ENCODE data around the gene MYH9. TPM values are rescaled to one million over a fixed set of nuclear protein-coding genes. Genes with fewer than 3 reads are reported as not detected.

Gene MYH9
- total and polyA plus RNA-seq, 4 donors: 32.3 to 150 (median 98.7) TPM

GRCh38 chr22:36293606-36294292 is 94.0 kb downstream of the MYH9 start:
- Histone ChIP-seq H3K36me3 (ENCODE audit: control insufficient read depth in 4 of 4, insufficient read depth in 3 of 4, low read depth in 1 of 4, low read length in 3 of 4) (peaks cover 44 to 82% (median 73%) of the 10 kb centered on the region in 4 donors), H3K9ac (ENCODE audit: low read depth in 1 of 2, low read length in 2 of 2) (no peak overlapping the region), H3K4me3 (ENCODE audit: low read depth in 1 of 3, low read length in 3 of 3) (no peak overlapping the region), H3K27ac (ENCODE audit: low read depth in 1 of 2, low read length in 2 of 2) (no peak overlapping the region), H3K4me1 (ENCODE audit: control insufficient read depth in 4 of 4, insufficient read depth in 4 of 4, low read length in 3 of 4) (peaks cover 0 to 8% (median 5%) of the 10 kb centered on the region in 4 donors), H3K27me3 (ENCODE audit: control insufficient read depth in 4 of 4, insufficient read depth in 4 of 4, low read length in 3 of 4) (no peaks in the 10 kb centered on the region), H3K9me3 (ENCODE audit: control insufficient read depth in 4 of 4, low read length in 3 of 4) (no peaks in the 10 kb centered on the region)
- WGBS: 92% methylated on average over 26 of the region's 26 CpGs
- DNase-seq (ENCODE audit: low spot score): no peak
- TF ChIP-seq FOXA1 (IDR thresholded peaks at IDR 0.05): no peak
- TF ChIP-seq GABPA (IDR thresholded peaks at IDR 0.05 in 1 of 2, conservative IDR thresholded peaks at IDR 0.05 in 1 of 2): no peak
- no peak for TF ChIP-seq ATF3 (IDR thresholded peaks at IDR 0.05)
- TF ChIP-seq SP1 (IDR thresholded peaks at IDR 0.05): no peak
- no peak for TF ChIP-seq EGR1 (IDR thresholded peaks at IDR 0.05; ENCODE audit: low read depth in 2 of 2)

GRCh38 chr22:36292823-36293530 is 94.8 kb downstream of the MYH9 start:
- 96% methylated on average over 17 of the region's 17 CpGs for WGBS
- TF ChIP-seq REST (IDR thresholded peaks at IDR 0.05) (no peak), SP1 (IDR thresholded peaks at IDR 0.05) (no peak), HNF4G (IDR thresholded peaks at IDR 0.05) (no peak), GABPA (IDR thresholded peaks at IDR 0.05 in 1 of 2, conservative IDR thresholded peaks at IDR 0.05 in 1 of 2) (no peak), RAD21 (IDR thresholded peaks at IDR 0.05) (no peak), YY1 (IDR thresholded peaks at IDR 0.05) (no peak), FOXA1 (IDR thresholded peaks at IDR 0.05) (no peak), JUND (IDR thresholded peaks at IDR 0.05) (no peak), ZBTB33 (IDR thresholded peaks at IDR 0.05) (no peak), RXRA (IDR thresholded peaks at IDR 0.05) (no peak), MAX (IDR thresholded peaks at IDR 0.05) (no peak), ATF3 (IDR thresholded peaks at IDR 0.05) (no peak), EGR1 (IDR thresholded peaks at IDR 0.05; ENCODE audit: low read depth in 2 of 2) (no peak), TAF1 (conservative IDR thresholded peaks at IDR 0.05) (no peak)

More at GRCh38 chr22:36292823-36293530, 94.8 kb downstream of the MYH9 start:
- Histone ChIP-seq H3K36me3 (ENCODE audit: control insufficient read depth in 4 of 4, insufficient read depth in 3 of 4, low read depth in 1 of 4, low read length in 3 of 4) (peaks cover 47 to 84% (median 69%) of the 10 kb centered on the region in 4 donors), H3K4me1 (ENCODE audit: control insufficient read depth in 4 of 4, insufficient read depth in 4 of 4, low read length in 3 of 4) (peaks cover 0 to under 1% (median 0%) of the 10 kb centered on the region in 4 donors), H3K27me3 (ENCODE audit: control insufficient read depth in 4 of 4, insufficient read depth in 4 of 4, low read length in 3 of 4) (no peaks in the 10 kb centered on the region), H3K9me3 (ENCODE audit: control insufficient read depth in 4 of 4, low read length in 3 of 4) (no peaks in the 10 kb centered on the region), H3K27ac (ENCODE audit: low read depth in 1 of 2, low read length in 2 of 2) (no peak overlapping the region), H3K9ac (ENCODE audit: low read depth in 1 of 2, low read length in 2 of 2) (no peak overlapping the region), H3K4me3 (ENCODE audit: low read depth in 1 of 3, low read length in 3 of 3) (no peak overlapping the region)
- DNase-seq (ENCODE audit: low spot score): no peak
